ENCODE results near the gene NARF. TPM values are rescaled to one million over a fixed set of nuclear protein-coding genes. Genes with fewer than 3 reads are reported as not detected.

Gene NARF
- total and polyA plus RNA-seq, 2 donors (not counting 3 experiments of a cell fraction or from before 2014, with no cell fraction given) = 83.4 to 158 TPM

- CTCF ChIA-PET = no interaction called here
- Histone ChIP-seq H3K9me3 (replicated peaks; ENCODE audit: control insufficient read depth, insufficient read depth, low read length) (no peaks in the 10 kb centered on the region), H3K4me3 (replicated peaks in 1 of 3; ENCODE audit: insufficient read depth in 1 of 3, low read depth in 1 of 3, low read length in 3 of 3) (no peak overlapping the region), H3K36me3 (ENCODE audit: control insufficient read depth in 2 of 2, extremely low read depth in 1 of 2, insufficient read depth in 2 of 2, low read length in 2 of 2) (peaks cover under 1 to 11% of the 10 kb centered on the region in 2 experiments), H3K9ac (replicated peaks; ENCODE audit: extremely low read depth, insufficient read depth, low read length) (no peak overlapping the region), H3K27me3 (ENCODE audit: control insufficient read depth in 2 of 2, insufficient read depth in 2 of 2, low read length in 2 of 2) (no peaks in the 10 kb centered on the region), H2AFZ (ENCODE audit: low read depth, low read length) (no peak overlapping the region), H4K20me1 (replicated peaks; ENCODE audit: control insufficient read depth, extremely low read depth, insufficient read depth, low read length) (no peaks in the 10 kb centered on the region), H3K9me1 (replicated peaks; ENCODE audit: control insufficient read depth, extremely low read depth, insufficient read depth, low read length) (no peaks in the 10 kb centered on the region), H3K4me1 (ENCODE audit: control insufficient read depth, extremely low read depth, insufficient read depth, low read length) (peaks cover under 1% of the 10 kb centered on the region), H3K79me2 (ENCODE audit: control insufficient read depth, insufficient read depth, low read length) (no peaks in the 10 kb centered on the region), H3K4me2 (ENCODE audit: insufficient read depth, low read length) (no peak overlapping the region), H3K27ac (ENCODE audit: insufficient read depth, low read depth, low read length) (no peak overlapping the region)
- no peak for TF ChIP-seq EZH2 (IDR thresholded peaks at IDR 0.05; ENCODE audit: borderline replicate concordance, low read depth, low read length, severe bottlenecking)
- TF ChIP-seq MYC (IDR thresholded peaks at IDR 0.05; ENCODE audit: low read depth, low read length) = no peak
- TF ChIP-seq, protein P1, sequence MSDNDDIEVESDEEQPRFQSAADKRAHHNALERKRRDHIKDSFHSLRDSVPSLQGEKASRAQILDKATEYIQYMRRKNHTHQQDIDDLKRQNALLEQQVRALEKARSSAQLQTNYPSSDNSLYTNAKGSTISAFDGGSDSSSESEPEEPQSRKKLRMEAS (IDR thresholded peaks at IDR 0.05; ENCODE audit: insufficient read depth, insufficient read length) = no peak
- no peak for TF ChIP-seq GATA2 (IDR thresholded peaks at IDR 0.05; ENCODE audit: insufficient read depth, insufficient read length, low read depth, low read length)
- no peak for TF ChIP-seq POLR2AphosphoS5 (IDR thresholded peaks at IDR 0.05; ENCODE audit: insufficient read depth, low read depth, low read length)
- no peak for TF ChIP-seq FOS (IDR thresholded peaks at IDR 0.05; ENCODE audit: borderline replicate concordance, insufficient read depth, low read length)
- TF ChIP-seq POLR2A (IDR thresholded peaks at IDR 0.05; ENCODE audit: low read depth, low read length) = no peak
- no peak for TF ChIP-seq JUN (IDR thresholded peaks at IDR 0.05; ENCODE audit: borderline replicate concordance, insufficient read depth, insufficient read length, low read depth)
- TF ChIP-seq CTCF (IDR thresholded peaks at IDR 0.05; ENCODE audit: extremely low read depth in 1 of 2, insufficient read depth in 1 of 2, low read depth in 1 of 2, low read length in 2 of 2) = no peak
- FAIRE-seq (no peak), DNase-seq (ENCODE audit: low read depth, low spot score) (no peak)
- POLR2A ChIA-PET = no interaction called here
- dilution Hi-C loops (cut with MboI; ENCODE audit: extremely low pct_ligation_motif_present, low sequenced_read_pairs) (no loop called here), intact Hi-C loops (cut with micrococcal nuclease) (no loop called here)
- no TSS peak for BruUV-seq (replicated peaks)
Observed at GRCh38 chr17:82491533-82491932, 33.0 kb downstream of the NARF start.

Data from endothelial cell of umbilical vein (primary cell).